H1 (cell line): ENCODE measurements around the gene SLC35A3. TPM values are rescaled to one million over a fixed set of nuclear protein-coding genes. Genes with fewer than 3 reads are reported as not detected.

ENCODE experiments used
- ATF2 ChIP-seq: IDR thresholded peaks from 2 replicates; pipeline ENCODE4 v1.6.1; 2012; ENCODE audit warnings: low read length, inconsistent platforms
- CBX8 ChIP-seq: fragments of 300-800, 300-1000 bp; sonication (generic); IDR thresholded peaks from 2 replicates; pipeline ENCODE4 v1.7.1; 2016; ENCODE audit warnings: low read depth, low read length, borderline replicate concordance
- CEBPB ChIP-seq: IDR thresholded peaks from 2 replicates; pipeline ENCODE4 v1.6.1; 2012; ENCODE audit warnings: low read depth, low read length
- CHD2 ChIP-seq: IDR thresholded peaks from 2 replicates; pipeline ENCODE4 v1.6.1; 2012; ENCODE audit warnings: low read length, improper control_type of control experiment
- CTBP2 ChIP-seq: IDR thresholded peaks from 2 replicates; pipeline ENCODE4 v1.7.0; 2011; ENCODE audit warnings: borderline replicate concordance, mild to moderate bottlenecking, moderate library complexity, mixed read lengths, low read length; ENCODE audit not compliant: insufficient read depth, insufficient read length
- EP300 ChIP-seq, 2 experiments: IDR thresholded peaks; 1 replicate in 1 of 2; 2 replicates in 1 of 2; pipeline ENCODE4 v1.6.1; 2011 to 2012; ENCODE audit warnings: low read depth in 2 of 2, low read length in 2 of 2, mild to moderate bottlenecking in 2 of 2, borderline replicate concordance in 1 of 2, inconsistent platforms in 1 of 2, moderate library complexity in 1 of 2
- EZH2 ChIP-seq: fragments of 200-600 bp; sonication (generic); IDR thresholded peaks from 2 replicates; pipeline ENCODE4 v1.7.1; 2012; ENCODE audit warnings: low read depth, mild to moderate bottlenecking, moderate library complexity, low read length, inconsistent platforms; ENCODE audit not compliant: severe bottlenecking
- GABPA ChIP-seq: IDR thresholded peaks from 2 replicates; pipeline ENCODE4 v1.6.1; 2011; ENCODE audit warnings: mild to moderate bottlenecking, low read length, moderate library complexity, borderline replicate concordance; ENCODE audit not compliant: insufficient read depth
- HDAC6 ChIP-seq: IDR thresholded peaks from one replicate; pipeline ENCODE4 v1.7.1; 2012; ENCODE audit warnings: low read depth, mild to moderate bottlenecking, inconsistent platforms, low read length, moderate library complexity
- JUN ChIP-seq: IDR thresholded peaks from 2 replicates; pipeline ENCODE4 v1.6.1; 2011; ENCODE audit warnings: low read depth, mild to moderate bottlenecking, improper control_type of control experiment, low read length
- JUND ChIP-seq: IDR thresholded peaks from 2 replicates; pipeline ENCODE4 v1.6.1; 2011; ENCODE audit warnings: mild to moderate bottlenecking, improper control_type of control experiment, low read length
- PHF8 ChIP-seq: fragments of 200-600 bp; sonication (generic); conservative IDR thresholded peaks from 2 replicates; pipeline ENCODE4 v1.7.1; 2012; ENCODE audit warnings: low read depth, mild to moderate bottlenecking, inconsistent platforms, low read length, moderate library complexity
- RBBP5 ChIP-seq: IDR thresholded peaks from 2 replicates; pipeline ENCODE4 v1.7.1; 2012; ENCODE audit warnings: low read depth, mild to moderate bottlenecking, inconsistent platforms, low read length, moderate library complexity, borderline replicate concordance
- SIRT6 ChIP-seq: IDR thresholded peaks from one replicate; pipeline ENCODE4 v1.7.1; 2012; ENCODE audit warnings: low read length, inconsistent platforms
- SIX5 ChIP-seq: IDR thresholded peaks from 2 replicates; pipeline ENCODE4 v1.6.1; 2011; ENCODE audit warnings: mild to moderate bottlenecking, low read depth, low read length
- SP2 ChIP-seq: IDR thresholded peaks from 2 replicates; pipeline ENCODE4 v1.6.1; 2012; ENCODE audit warnings: mild to moderate bottlenecking, low read length, inconsistent platforms
- SP4 ChIP-seq: IDR thresholded peaks from 2 replicates; pipeline ENCODE4 v1.6.1; 2012; ENCODE audit warnings: low read length, inconsistent platforms
- TEAD4 ChIP-seq: IDR thresholded peaks from 2 replicates; pipeline ENCODE4 v1.6.1; 2012; ENCODE audit warnings: low read depth, low read length, inconsistent platforms, mixed read lengths
- YY1 ChIP-seq: IDR thresholded peaks from 2 replicates; pipeline ENCODE4 v1.6.1; 2011; ENCODE audit warnings: low read depth, mild to moderate bottlenecking, low read length
- ZNF274 ChIP-seq: IDR thresholded peaks from 2 replicates; pipeline ENCODE4 v1.7.0; 2012; ENCODE audit warnings: low read length, borderline replicate concordance; ENCODE audit errors: extremely low read depth
- polyA plus RNA-seq, 7 experiments: library from polyadenylated mRNA; depleted of rRNA in 3 of 7; stranded (reverse) in 5 of 7; unstranded in 2 of 7; fragments of >200 nt in 5 of 7; fragments of 200-250 nt in 2 of 7; gene quantifications; 1 replicate in 5 of 7; 2 replicates in 1 of 7; 4 replicates in 1 of 7; pipeline versions ENCODE4 v1.2.1 to v1.2.3, GENCODE V29; 2011 to 2013; ENCODE audit warnings: missing spikeins in 2 of 7, mixed read lengths in 2 of 7
- total RNA-seq: library from RNA; stranded (reverse); fragmentation: NEBNext Ultra II Directional; extraction: Animal tissue kit (Norgen Biotek cat#: 25700); gene quantifications from 2 replicates; pipeline ENCODE4 v1.2.1, GENCODE V29; 2021
- TF ChIP-seq, protein P1 (sequence below): IDR thresholded peaks from 2 replicates; pipeline ENCODE4 v1.6.1; 2012; ENCODE audit warnings: inconsistent platforms
- TF ChIP-seq, protein P2 (sequence below): IDR thresholded peaks from 2 replicates; pipeline ENCODE4 v1.6.1; 2011; ENCODE audit warnings: low read length, improper control_type of control experiment

SLC35A3 gene
- total and polyA plus RNA-seq, 2 of the 8 experiments (the other 6 are each of a cell fraction or from before 2014, with no cell fraction given): 3.0 to 13.8 TPM

DNA sequence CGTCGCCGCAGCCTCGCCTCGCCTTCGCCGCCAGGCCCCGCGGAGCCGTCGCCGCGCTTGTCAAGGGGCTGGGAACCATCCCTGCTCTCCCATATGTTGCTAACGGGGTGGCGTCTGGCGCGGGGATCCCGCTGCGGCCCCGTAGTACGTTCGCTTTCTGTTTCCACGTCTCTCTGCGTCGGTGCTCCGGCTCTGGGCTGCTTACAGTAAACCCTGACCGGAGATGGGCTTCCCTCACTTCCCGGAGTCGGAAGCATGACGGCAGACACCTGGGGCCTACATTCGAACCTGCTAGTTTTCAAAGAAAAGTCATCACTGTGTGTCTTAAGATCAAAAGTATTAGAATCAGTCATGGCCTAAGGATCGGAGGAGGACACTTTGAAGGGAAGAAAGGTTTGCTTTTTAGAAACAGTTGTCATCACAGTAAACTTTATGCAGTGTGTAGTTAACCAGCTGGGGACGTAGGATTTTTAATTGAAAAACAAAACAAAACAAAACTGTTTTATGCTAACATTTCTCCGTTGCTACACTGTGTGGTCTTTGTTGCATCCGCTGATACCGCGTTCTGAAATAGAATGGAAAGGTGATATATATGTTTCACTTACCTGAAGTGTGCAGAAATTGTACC, 69.0 kb downstream of the SLC35A3 start (continued):
- TF ChIP-seq ATF2 (no peak), ZNF274 (no peak), JUN (no peak), SP4 (no peak), CHD2 (no peak), CBX8 (no peak), SIX5 (no peak), HDAC6 (no peak), GABPA (no peak), CEBPB (no peak), PHF8 (no peak), CTBP2 (no peak), EZH2 (no peak), RBBP5 (peak; percentile 41), EP300 (IDR thresholded peaks at IDR 0.05; ENCODE audit: borderline replicate concordance in 1 of 2, low read depth in 2 of 2, low read length in 2 of 2) (no peak), SP2 (no peak), SIRT6 (no peak), TEAD4 (no peak), YY1 (no peak), JUND (no peak)
- TF ChIP-seq, protein P1, sequence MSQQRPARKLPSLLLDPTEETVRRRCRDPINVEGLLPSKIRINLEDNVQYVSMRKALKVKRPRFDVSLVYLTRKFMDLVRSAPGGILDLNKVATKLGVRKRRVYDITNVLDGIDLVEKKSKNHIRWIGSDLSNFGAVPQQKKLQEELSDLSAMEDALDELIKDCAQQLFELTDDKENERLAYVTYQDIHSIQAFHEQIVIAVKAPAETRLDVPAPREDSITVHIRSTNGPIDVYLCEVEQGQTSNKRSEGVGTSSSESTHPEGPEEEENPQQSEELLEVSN: no peak
- TF ChIP-seq, protein P2, sequence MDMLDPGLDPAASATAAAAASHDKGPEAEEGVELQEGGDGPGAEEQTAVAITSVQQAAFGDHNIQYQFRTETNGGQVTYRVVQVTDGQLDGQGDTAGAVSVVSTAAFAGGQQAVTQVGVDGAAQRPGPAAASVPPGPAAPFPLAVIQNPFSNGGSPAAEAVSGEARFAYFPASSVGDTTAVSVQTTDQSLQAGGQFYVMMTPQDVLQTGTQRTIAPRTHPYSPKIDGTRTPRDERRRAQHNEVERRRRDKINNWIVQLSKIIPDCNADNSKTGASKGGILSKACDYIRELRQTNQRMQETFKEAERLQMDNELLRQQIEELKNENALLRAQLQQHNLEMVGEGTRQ: no peak
